Adrenal gland (tissue), 12 donors: ENCODE results near the gene LIN52. TPM values are rescaled to one million over a fixed set of nuclear protein-coding genes. Genes with fewer than 3 reads are reported as not detected.

Source experiments
- DNase-seq, 7 donors: peaks; one replicate each; pipeline ENCODE4 v3.0.0-alpha.2; 2019 to 2020
- H3K27ac ChIP-seq, 5 donors: fragments of 200-600 bp; sonication (generic) in 4 of 5; 1 replicate in 3 of 5; 2 replicates in 2 of 5; pipeline versions ENCODE4 v1.5.1 to v1.8.0; 2016 to 2020; ENCODE audit warnings: mild to moderate bottlenecking in 1 of 5
- H3K27me3 ChIP-seq: fragments of 200-600 bp; 2 replicates; pipeline ENCODE4 v1.8.0; 2021
- H3K36me3 ChIP-seq, 2 donors: fragments of 200-600 bp; replicated peaks in 1 of 2; 1 replicate in 1 of 2; 2 replicates in 1 of 2; pipeline versions ENCODE4 v1.5.1 to v1.8.0; 2018 to 2022
- H3K4me1 ChIP-seq, 2 donors: fragments of 200-600 bp; replicated peaks in 1 of 2; 1 replicate in 1 of 2; 2 replicates in 1 of 2; pipeline versions ENCODE4 v1.5.1 to v1.8.0; 2018 to 2021
- H3K4me3 ChIP-seq, 4 donors: fragments of 200-600 bp; sonication (generic) in 3 of 4; one replicate each; pipeline ENCODE4 v1.5.1; 2016 to 2018
- H3K9me3 ChIP-seq, 3 donors: fragments of 200-600 bp; sonication (generic) in 1 of 3; replicated peaks in 1 of 3; 1 replicate in 2 of 3; 2 replicates in 1 of 3; pipeline versions ENCODE4 v1.5.1 to v1.8.0; 2016 to 2021
- POLR2A ChIP-seq, 2 donors: fragments of 450-650 bp; IDR thresholded peaks; one replicate each; pipeline ENCODE4 v1.6.1; 2017; ENCODE audit warnings: antibody characterized with exemption in 2 of 2, mild to moderate bottlenecking in 2 of 2, moderate library complexity in 1 of 2
- WGBS, 4 donors: extraction: QIAGEN DNeasy Blood & Tissue Kit in 2 of 4; methylation state at CpG; one replicate each; pipeline versions ENCODE4 v1.1.5 to v1.1.7; 2013 to 2017; 5-methylcytosine and 5-hydroxymethylcytosine counted together
- intact Hi-C, 2 donors: fragments of 100-400 bp; cut with DNase I; formaldehyde crosslinking; loops; one replicate each; pipeline versions ENCODE4 v1.14.1 to v1.15.0; 2022 to 2023
- polyA plus RNA-seq, 3 donors: library from polyadenylated mRNA; stranded (reverse); fragments of 200-250 nt in 2 of 3; fragments of 350-450 nt in 1 of 3; fragmentation: Illumina TruSeq in 1 of 3; extraction: RNeasy Lipid Tissue Mini Kit (QIAGEN cat#74804) in 1 of 3; gene quantifications; one replicate each; pipeline ENCODE4 v1.2.3, GENCODE V29; 2013 to 2014
- total RNA-seq, 9 donors: library from RNA; depleted of rRNA in 4 of 9; stranded (reverse); fragments of >200 nt in 4 of 9; fragments of 120-200 nt in 1 of 9; fragmentation: NEBNext Ultra II Directional in 1 of 9; extraction: Animal tissue kit (Norgen Biotek cat#: 25700) in 1 of 9; gene quantifications; one replicate each; pipeline versions ENCODE4 v1.1.0 to v1.2.4, GENCODE V29; 2013 to 2023
- TF ChIP-seq, protein P1 (sequence below), 6 experiments: fragments of 450-650 bp in 4 of 6; fragments of 200-600 bp in 2 of 6; sonication (generic) in 1 of 6; IDR thresholded peaks; 1 replicate in 5 of 6; 2 replicates in 1 of 6; pipeline versions ENCODE4 v1.5.1 to v1.8.0; 2016 to 2021; ENCODE audit warnings: antibody characterized with exemption in 6 of 6, mild to moderate bottlenecking in 2 of 6, moderate library complexity in 1 of 6
- donor health status: healthy with polysubstance abuse.
- donor health status: Bipolar disorder and iron deficiency.
- donor health status: DM: yes; HTN: yes; CAD: no.
- donor health status: DM: no; HTN: no; CAD: no.
- donor health status: DM: no; HTN: no; CAD: no.
- donor health status: DM: yes; HTN: yes; CAD: no.

LIN52 gene
- total and polyA plus RNA-seq, 12 donors: 4.6 to 14.3 (median 8.0) TPM

DNA sequence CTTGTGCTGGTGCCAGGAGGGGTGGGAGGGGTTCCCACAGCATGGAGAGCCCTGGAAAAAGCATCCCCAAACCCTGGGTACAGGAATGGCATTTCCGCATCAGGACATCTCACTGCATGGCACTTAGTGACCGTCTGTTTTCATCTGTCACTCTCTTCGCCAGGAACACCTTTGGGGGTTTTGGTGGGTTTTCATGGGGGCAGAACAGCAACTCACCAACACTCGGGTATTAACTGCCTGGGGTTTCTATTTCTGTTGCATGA lies 158.0 kb downstream of the LIN52 start:
- intact Hi-C loops: no loop called here
- 43 to 64% (median 44%) methylated on average over 4 of the region's 4 CpGs for WGBS, 4 donors
- Histone ChIP-seq H3K36me3 (no peaks in the 10 kb centered on the region), H3K27ac (no peak overlapping the region), H3K27me3 (peaks cover 79% of the 10 kb centered on the region), H3K4me1 (peaks cover 14 to 26% of the 10 kb centered on the region in 2 donors), H3K9me3 (no peaks in the 10 kb centered on the region), H3K4me3 (no peak overlapping the region)
- DNase-seq: no peak
- TF ChIP-seq POLR2A (IDR thresholded peaks at IDR 0.05): no peak
- TF ChIP-seq, protein P1, sequence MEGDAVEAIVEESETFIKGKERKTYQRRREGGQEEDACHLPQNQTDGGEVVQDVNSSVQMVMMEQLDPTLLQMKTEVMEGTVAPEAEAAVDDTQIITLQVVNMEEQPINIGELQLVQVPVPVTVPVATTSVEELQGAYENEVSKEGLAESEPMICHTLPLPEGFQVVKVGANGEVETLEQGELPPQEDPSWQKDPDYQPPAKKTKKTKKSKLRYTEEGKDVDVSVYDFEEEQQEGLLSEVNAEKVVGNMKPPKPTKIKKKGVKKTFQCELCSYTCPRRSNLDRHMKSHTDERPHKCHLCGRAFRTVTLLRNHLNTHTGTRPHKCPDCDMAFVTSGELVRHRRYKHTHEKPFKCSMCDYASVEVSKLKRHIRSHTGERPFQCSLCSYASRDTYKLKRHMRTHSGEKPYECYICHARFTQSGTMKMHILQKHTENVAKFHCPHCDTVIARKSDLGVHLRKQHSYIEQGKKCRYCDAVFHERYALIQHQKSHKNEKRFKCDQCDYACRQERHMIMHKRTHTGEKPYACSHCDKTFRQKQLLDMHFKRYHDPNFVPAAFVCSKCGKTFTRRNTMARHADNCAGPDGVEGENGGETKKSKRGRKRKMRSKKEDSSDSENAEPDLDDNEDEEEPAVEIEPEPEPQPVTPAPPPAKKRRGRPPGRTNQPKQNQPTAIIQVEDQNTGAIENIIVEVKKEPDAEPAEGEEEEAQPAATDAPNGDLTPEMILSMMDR (IDR thresholded peaks at IDR 0.05): no peak

- TF ChIP-seq, protein P1 (IDR thresholded peaks at IDR 0.05): no peak
- TF ChIP-seq POLR2A (IDR thresholded peaks at IDR 0.05): no peak
- intact Hi-C loops: no loop called here
- Histone ChIP-seq H3K9me3 (no peaks in the 10 kb centered on the region), H3K27ac (no peak overlapping the region), H3K27me3 (peaks cover 76% of the 10 kb centered on the region), H3K4me1 (peaks cover 14 to 26% of the 10 kb centered on the region in 2 donors), H3K36me3 (no peaks in the 10 kb centered on the region), H3K4me3 (no peak overlapping the region)
- DNase-seq: no peak
- WGBS, 4 donors: 20 to 34% (median 27%) methylated on average over 5 of the region's 5 CpGs
Measured at GRCh38 chr14:74243051-74243450, 158.3 kb downstream of the LIN52 start.

- H3K27ac ChIP-seq: no peak overlapping the region
- H3K4me1 ChIP-seq: peaks cover 14 to 26% of the 10 kb centered on the region in 2 donors
- intact Hi-C loops: no loop called here
- no peak for DNase-seq
- no peaks in the 10 kb centered on the region for H3K36me3 ChIP-seq
- WGBS, 4 donors: 20 to 53% (median 23%) methylated on average over 3 of the region's 3 CpGs
- TF ChIP-seq POLR2A (IDR thresholded peaks at IDR 0.05): no peak
- TF ChIP-seq, protein P1 (IDR thresholded peaks at IDR 0.05): no peak
- peaks cover 65% of the 10 kb centered on the region for H3K27me3 ChIP-seq
- H3K9me3 ChIP-seq: no peaks in the 10 kb centered on the region
- no peak overlapping the region for H3K4me3 ChIP-seq
Measured at GRCh38 chr14:74244115-74244514, 159.4 kb downstream of the LIN52 start.

DNA sequence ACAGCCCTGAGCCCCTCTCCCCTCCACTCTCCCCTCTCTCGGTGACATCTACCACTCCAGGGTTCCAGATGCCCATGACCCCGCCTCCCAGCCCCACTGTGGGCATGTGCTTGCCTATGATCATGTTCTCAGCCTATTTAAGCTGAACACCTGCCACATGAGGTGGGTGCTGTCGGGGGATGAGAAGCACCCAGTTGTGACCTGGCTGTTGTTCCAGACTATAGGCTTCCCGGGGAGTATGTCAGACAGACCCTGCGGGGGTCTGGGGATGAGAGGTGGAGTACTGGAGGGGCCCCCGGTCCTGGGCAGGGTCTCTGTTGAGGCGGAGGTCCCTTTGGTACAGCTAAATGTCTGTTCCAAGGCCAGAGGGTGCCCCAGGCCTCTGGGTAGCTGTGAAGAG lies 160.5 kb downstream of the LIN52 start:
- intact Hi-C loops: no loop called here
- no peak for TF ChIP-seq POLR2A (IDR thresholded peaks at IDR 0.05)
- TF ChIP-seq, protein P1 (IDR thresholded peaks at IDR 0.05): no peak
- H3K9me3 ChIP-seq: no peaks in the 10 kb centered on the region
- H3K27ac ChIP-seq: no peak overlapping the region
- H3K27me3 ChIP-seq: peaks cover 53% of the 10 kb centered on the region
- peaks cover 12 to 17% of the 10 kb centered on the region in 2 donors for H3K4me1 ChIP-seq
- no peak overlapping the region for H3K4me3 ChIP-seq
- 42 to 80% (median 65%) methylated on average over 2 to 7 of the region's 7 CpGs for WGBS, 4 donors
- no peak for DNase-seq
- no peaks in the 10 kb centered on the region for H3K36me3 ChIP-seq
